Spleen (tissue), 11 donors: ENCODE results near the gene DNTT. TPM values are rescaled to one million over a fixed set of nuclear protein-coding genes. Genes with fewer than 3 reads are reported as not detected.
A peak's percentile ranks its signal among the peaks of the same experiment; 100 is the strongest.

ENCODE experiments used
- DNase-seq: peaks from one replicate; pipeline ENCODE4 v3.0.0-alpha.2; 2020
- H3K27ac ChIP-seq, 8 donors: fragments of 200-600 bp; sonication (generic) in 7 of 8; 1 replicate in 4 of 8; 2 replicates in 4 of 8; pipeline versions ENCODE4 v1.5.0 to v1.8.0; 2016 to 2021; ENCODE audit warnings: inconsistent platforms in 4 of 8, mild to moderate bottlenecking in 4 of 8, moderate library complexity in 1 of 8
- H3K27me3 ChIP-seq, 7 donors: fragments of 200-600 bp; sonication (generic) in 6 of 7; replicated peaks in 1 of 7; 1 replicate in 4 of 7; 2 replicates in 3 of 7; pipeline versions ENCODE4 v1.5.0 to v1.8.0; 2016 to 2021; ENCODE audit warnings: inconsistent platforms in 3 of 7, mild to moderate bottlenecking in 1 of 7
- H3K36me3 ChIP-seq, 6 donors: fragments of 200-600 bp; sonication (generic) in 5 of 6; 1 replicate in 4 of 6; 2 replicates in 2 of 6; pipeline versions ENCODE4 v1.5.0 to v1.8.0; 2016 to 2021; ENCODE audit warnings: inconsistent platforms in 2 of 6
- H3K4me1 ChIP-seq, 6 donors: fragments of 200-600 bp; sonication (generic) in 5 of 6; 1 replicate in 3 of 6; 2 replicates in 3 of 6; pipeline versions ENCODE4 v1.5.0 to v1.8.0; 2016 to 2021; ENCODE audit warnings: inconsistent platforms in 3 of 6
- H3K4me3 ChIP-seq, 8 donors: fragments of 200-600 bp; sonication (generic) in 7 of 8; 1 replicate in 4 of 8; 2 replicates in 4 of 8; pipeline versions ENCODE4 v1.5.0 to v1.8.0; 2016 to 2021; ENCODE audit warnings: inconsistent platforms in 4 of 8, mild to moderate bottlenecking in 4 of 8, moderate library complexity in 2 of 8
- H3K9me3 ChIP-seq, 8 donors: fragments of 200-600 bp; sonication (generic) in 7 of 8; 1 replicate in 4 of 8; 2 replicates in 4 of 8; pipeline versions ENCODE4 v1.5.0 to v1.8.0; 2016 to 2021; ENCODE audit warnings: inconsistent platforms in 4 of 8
- POLR2A ChIP-seq, 3 donors: fragments of 450-650 bp; IDR thresholded peaks; one replicate each; pipeline ENCODE4 v1.5.1; 2017; ENCODE audit warnings: antibody characterized with exemption in 3 of 3, mild to moderate bottlenecking in 1 of 3
- POLR2AphosphoS5 ChIP-seq, 3 donors: sonication (generic); formaldehyde crosslinking; IDR thresholded peaks; one replicate each; pipeline ENCODE4 v1.5.1; 2017; ENCODE audit warnings: antibody characterized with exemption in 3 of 3
- WGBS, 5 donors: extraction: QIAGEN DNeasy Blood & Tissue Kit in 3 of 5; methylation state at CpG; one replicate each; pipeline versions ENCODE4 v1.1.5 to v1.1.7; 2013 to 2018; 5-methylcytosine and 5-hydroxymethylcytosine counted together
- intact Hi-C: fragments of 100-400 bp; cut with DNase I; formaldehyde crosslinking; loops from one replicate; pipeline ENCODE4 v1.15.0; 2023; ENCODE audit warnings: low total_unique reads
- polyA plus RNA-seq, 3 donors: library from polyadenylated mRNA; stranded (reverse); fragments of 200-250 nt; gene quantifications; one replicate each; pipeline ENCODE4 v1.2.1, GENCODE V29; 2013
- total RNA-seq, 7 donors: library from RNA; depleted of rRNA in 3 of 7; stranded (reverse); fragments of >200 nt in 3 of 7; fragmentation: NEBNext Ultra II Directional in 4 of 7; extraction: Animal tissue kit (Norgen Biotek cat#: 25700) in 4 of 7; gene quantifications; one replicate each; pipeline versions ENCODE4 v1.1.0 to v1.2.1, GENCODE V29; 2016 to 2021
- TF ChIP-seq, protein P1 (sequence below), 11 experiments: fragments of 200-600 bp in 7 of 11; fragments of 450-650 bp in 4 of 11; sonication (generic) in 4 of 11; IDR thresholded peaks in 8 of 11; conservative IDR thresholded peaks in 3 of 11; 1 replicate in 7 of 11; 2 replicates in 4 of 11; pipeline versions ENCODE4 v1.4.0 to v1.8.0; 2016 to 2021; ENCODE audit warnings: antibody characterized with exemption in 11 of 11, inconsistent platforms in 4 of 11, mild to moderate bottlenecking in 1 of 11
- donor health status: healthy with polysubstance abuse.
- donor health status: DM: no; HTN: no; CAD: no; lungs with moderate emphysema.
- donor health status: DM: no; HTN: no; CAD: no.
- donor health status: Bipolar disorder and iron deficiency.
- donor health status: healthy.
- donor health status: DM: no; HTN: no; CAD: no.
- donor health status: DM: yes; HTN: yes; CAD: no.

DNTT gene
- total and polyA plus RNA-seq, 10 donors, result 0.08 to 0.59 TPM; not detected in 8

DNA sequence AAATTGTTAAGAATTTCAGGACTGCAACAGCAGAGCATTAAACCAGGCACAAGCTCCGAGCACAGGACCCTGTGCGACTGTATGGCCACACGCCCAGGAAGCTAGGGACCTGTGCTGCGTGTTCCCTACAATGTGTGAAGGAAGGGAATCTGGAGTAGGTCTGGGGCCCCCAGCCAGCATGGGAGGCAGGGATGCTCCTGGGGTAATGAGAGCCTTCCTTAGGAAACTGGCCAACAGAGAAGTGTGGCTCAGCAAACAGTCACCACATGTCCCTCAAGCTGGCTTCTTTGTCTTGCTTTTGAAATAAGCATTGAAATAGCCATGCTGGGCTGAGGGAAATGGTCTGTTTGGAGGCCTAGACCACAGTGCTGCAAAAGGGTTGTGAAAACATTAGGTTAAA is 41.1 kb upstream of the DNTT start:
- TF ChIP-seq, protein P1, sequence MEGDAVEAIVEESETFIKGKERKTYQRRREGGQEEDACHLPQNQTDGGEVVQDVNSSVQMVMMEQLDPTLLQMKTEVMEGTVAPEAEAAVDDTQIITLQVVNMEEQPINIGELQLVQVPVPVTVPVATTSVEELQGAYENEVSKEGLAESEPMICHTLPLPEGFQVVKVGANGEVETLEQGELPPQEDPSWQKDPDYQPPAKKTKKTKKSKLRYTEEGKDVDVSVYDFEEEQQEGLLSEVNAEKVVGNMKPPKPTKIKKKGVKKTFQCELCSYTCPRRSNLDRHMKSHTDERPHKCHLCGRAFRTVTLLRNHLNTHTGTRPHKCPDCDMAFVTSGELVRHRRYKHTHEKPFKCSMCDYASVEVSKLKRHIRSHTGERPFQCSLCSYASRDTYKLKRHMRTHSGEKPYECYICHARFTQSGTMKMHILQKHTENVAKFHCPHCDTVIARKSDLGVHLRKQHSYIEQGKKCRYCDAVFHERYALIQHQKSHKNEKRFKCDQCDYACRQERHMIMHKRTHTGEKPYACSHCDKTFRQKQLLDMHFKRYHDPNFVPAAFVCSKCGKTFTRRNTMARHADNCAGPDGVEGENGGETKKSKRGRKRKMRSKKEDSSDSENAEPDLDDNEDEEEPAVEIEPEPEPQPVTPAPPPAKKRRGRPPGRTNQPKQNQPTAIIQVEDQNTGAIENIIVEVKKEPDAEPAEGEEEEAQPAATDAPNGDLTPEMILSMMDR (IDR thresholded peaks at IDR 0.05 in 8 of 11, conservative IDR thresholded peaks at IDR 0.05 in 3 of 11), result no peak
- DNase-seq, result no peak
- H3K27ac ChIP-seq, result peak overlapping the region in 1 of 8 donors; percentile 38
- no peak overlapping the region for H3K4me3 ChIP-seq
- 80 to 91% (median 88%) methylated on average over 4 of the region's 4 CpGs for WGBS, 5 donors
- H3K9me3 ChIP-seq, result no peaks in the 10 kb centered on the region
- peaks cover 0 to 11% (median 0%) of the 10 kb centered on the region in 6 donors for H3K36me3 ChIP-seq
- peaks cover 12 to 98% (median 51%) of the 10 kb centered on the region in 6 donors for H3K4me1 ChIP-seq
- no peaks in the 10 kb centered on the region for H3K27me3 ChIP-seq
- intact Hi-C loops, result no loop called here

DNA sequence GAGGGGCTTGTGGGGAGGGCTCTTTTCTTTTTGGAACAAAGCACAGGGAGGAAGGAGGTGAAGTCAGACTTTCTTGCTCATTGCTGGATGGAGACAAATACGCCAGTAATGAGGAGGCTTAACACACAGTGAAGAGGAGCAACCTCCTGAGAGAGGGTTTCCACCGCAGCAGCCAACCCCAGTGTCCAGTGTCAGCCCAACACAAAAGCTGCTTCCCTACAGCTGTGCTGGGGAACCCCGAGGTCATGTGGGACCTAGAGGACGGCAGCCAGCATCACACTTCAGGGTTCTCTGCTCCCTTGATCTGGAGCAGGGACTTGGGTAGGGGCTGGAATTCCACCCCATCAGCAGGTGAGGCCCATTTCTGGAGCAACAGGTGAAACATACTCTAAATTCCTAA is 40.6 kb upstream of the DNTT start:
- H3K27ac ChIP-seq, result peak overlapping the region in 1 of 8 donors; percentile 38
- H3K27me3 ChIP-seq, result no peaks in the 10 kb centered on the region
- intact Hi-C loops, result no loop called here
- H3K4me3 ChIP-seq, result no peak overlapping the region
- H3K4me1 ChIP-seq, result peaks cover 7 to 98% (median 46%) of the 10 kb centered on the region in 6 donors
- 65 to 84% (median 73%) methylated on average over 4 of the region's 4 CpGs for WGBS, 5 donors
- DNase-seq, result no peak
- TF ChIP-seq POLR2AphosphoS5 (IDR thresholded peaks at IDR 0.05) (no peak), POLR2A (IDR thresholded peaks at IDR 0.05) (no peak)
- TF ChIP-seq, protein P1 (IDR thresholded peaks at IDR 0.05 in 8 of 11, conservative IDR thresholded peaks at IDR 0.05 in 3 of 11), result no peak
- no peaks in the 10 kb centered on the region for H3K9me3 ChIP-seq
- H3K36me3 ChIP-seq, result peaks cover 0 to 11% (median 0%) of the 10 kb centered on the region in 6 donors

DNA sequence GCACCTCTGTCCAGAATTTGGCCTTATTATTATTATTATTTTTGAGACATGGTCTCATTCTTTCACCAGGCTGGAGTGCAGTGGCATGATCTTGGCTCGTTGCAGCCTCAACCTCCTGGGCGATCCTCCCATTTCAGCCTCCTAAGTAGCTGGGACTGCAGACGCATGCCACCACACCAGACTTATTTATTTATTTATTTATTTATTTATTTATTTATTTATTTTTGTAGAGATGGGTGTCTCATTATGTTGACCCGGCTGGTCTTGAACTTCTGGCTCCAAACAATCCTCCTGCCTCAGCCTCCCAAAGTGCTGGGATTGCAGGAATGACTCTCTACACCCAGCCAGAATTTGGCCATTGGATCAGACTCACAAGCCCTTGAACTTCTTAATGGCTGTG is 39.3 kb upstream of the DNTT start:
- TF ChIP-seq POLR2AphosphoS5 (IDR thresholded peaks at IDR 0.05), result no peak
- no peak for TF ChIP-seq POLR2A (IDR thresholded peaks at IDR 0.05)
- TF ChIP-seq, protein P1 (IDR thresholded peaks at IDR 0.05 in 8 of 11, conservative IDR thresholded peaks at IDR 0.05 in 3 of 11), result no peak
- H3K27ac ChIP-seq, result no peak overlapping the region
- WGBS, 5 donors, result 88 to 97% (median 93%) methylated on average over 4 of the region's 4 CpGs

DNA sequence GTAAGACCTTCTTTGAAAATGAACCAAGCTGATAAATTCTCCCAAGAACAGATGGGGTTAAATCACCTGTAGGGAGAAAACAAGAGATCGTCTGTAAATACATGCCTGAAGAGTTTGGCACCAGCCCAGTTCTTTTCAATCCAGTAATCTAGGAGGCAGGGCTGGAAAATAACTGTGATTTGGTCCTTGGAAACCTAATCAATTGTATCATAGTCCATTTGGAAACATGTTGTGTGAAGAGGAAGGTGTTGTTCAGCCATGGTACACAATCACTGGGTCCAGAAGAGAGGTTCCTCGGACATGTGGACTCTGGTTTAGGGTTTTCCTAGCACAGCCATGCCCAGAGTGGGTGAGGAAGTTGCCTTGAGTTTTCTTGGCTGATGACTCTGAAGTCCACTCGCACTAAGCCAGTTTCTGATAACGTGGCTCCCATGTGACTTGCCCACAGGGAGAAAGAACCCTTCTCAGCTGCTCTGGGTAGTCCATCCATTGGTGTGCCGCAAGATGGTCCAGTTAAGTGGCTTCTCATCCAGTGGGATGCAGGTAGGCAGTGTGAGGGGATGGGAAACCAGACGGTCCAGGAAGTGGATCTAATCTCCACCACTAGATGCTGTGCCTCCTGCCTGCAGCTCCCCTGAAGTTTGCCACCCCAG is 38.0 kb upstream of the DNTT start:
- Histone ChIP-seq H3K27ac (peak overlapping the region in 1 of 8 donors; percentile 86), H3K36me3 (peaks cover 0 to 11% (median 0%) of the 10 kb centered on the region in 6 donors), H3K4me3 (peak overlapping the region in 1 of 8 donors; percentile 72), H3K9me3 (no peaks in the 10 kb centered on the region), H3K4me1 (peaks cover 0 to 79% (median 25%) of the 10 kb centered on the region in 6 donors), H3K27me3 (no peaks in the 10 kb centered on the region)
- TF ChIP-seq POLR2AphosphoS5 (IDR thresholded peaks at IDR 0.05), result no peak
- TF ChIP-seq, protein P1 (IDR thresholded peaks at IDR 0.05 in 8 of 11, conservative IDR thresholded peaks at IDR 0.05 in 3 of 11), result no peak
- no peak for TF ChIP-seq POLR2A (IDR thresholded peaks at IDR 0.05)
- DNase-seq, result no peak
- intact Hi-C loops, result no loop called here
- 82 to 87% (median 83%) methylated on average over 6 of the region's 6 CpGs for WGBS, 5 donors

More for the DNA sequence above, 39.3 kb upstream of the DNTT start:
- intact Hi-C loops, result no loop called here
- DNase-seq, result no peak
- peaks cover 0 to 11% (median 0%) of the 10 kb centered on the region in 6 donors for H3K36me3 ChIP-seq
- H3K4me3 ChIP-seq, result no peak overlapping the region
- H3K4me1 ChIP-seq, result peaks cover 0 to 86% (median 33%) of the 10 kb centered on the region in 6 donors
- no peaks in the 10 kb centered on the region for H3K9me3 ChIP-seq
- no peaks in the 10 kb centered on the region for H3K27me3 ChIP-seq
